Skeletal muscle cell (primary cell): Measurements from ENCODE around the gene CACNG1.

Experiments
- DNase-seq: peaks from one replicate; pipeline ENCODE4 v3.0.0-alpha.2; 2010; ENCODE audit warnings: low read depth
- H3K4me3 ChIP-seq: 2 replicates; pipeline ENCODE4 v1.5.1; 2011; ENCODE audit warnings: low read depth, mild to moderate bottlenecking, control low read depth, low read length, moderate library complexity

The CACNG1 gene, protein sequence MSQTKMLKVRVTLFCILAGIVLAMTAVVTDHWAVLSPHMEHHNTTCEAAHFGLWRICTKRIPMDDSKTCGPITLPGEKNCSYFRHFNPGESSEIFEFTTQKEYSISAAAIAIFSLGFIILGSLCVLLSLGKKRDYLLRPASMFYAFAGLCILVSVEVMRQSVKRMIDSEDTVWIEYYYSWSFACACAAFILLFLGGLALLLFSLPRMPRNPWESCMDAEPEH

DNA sequence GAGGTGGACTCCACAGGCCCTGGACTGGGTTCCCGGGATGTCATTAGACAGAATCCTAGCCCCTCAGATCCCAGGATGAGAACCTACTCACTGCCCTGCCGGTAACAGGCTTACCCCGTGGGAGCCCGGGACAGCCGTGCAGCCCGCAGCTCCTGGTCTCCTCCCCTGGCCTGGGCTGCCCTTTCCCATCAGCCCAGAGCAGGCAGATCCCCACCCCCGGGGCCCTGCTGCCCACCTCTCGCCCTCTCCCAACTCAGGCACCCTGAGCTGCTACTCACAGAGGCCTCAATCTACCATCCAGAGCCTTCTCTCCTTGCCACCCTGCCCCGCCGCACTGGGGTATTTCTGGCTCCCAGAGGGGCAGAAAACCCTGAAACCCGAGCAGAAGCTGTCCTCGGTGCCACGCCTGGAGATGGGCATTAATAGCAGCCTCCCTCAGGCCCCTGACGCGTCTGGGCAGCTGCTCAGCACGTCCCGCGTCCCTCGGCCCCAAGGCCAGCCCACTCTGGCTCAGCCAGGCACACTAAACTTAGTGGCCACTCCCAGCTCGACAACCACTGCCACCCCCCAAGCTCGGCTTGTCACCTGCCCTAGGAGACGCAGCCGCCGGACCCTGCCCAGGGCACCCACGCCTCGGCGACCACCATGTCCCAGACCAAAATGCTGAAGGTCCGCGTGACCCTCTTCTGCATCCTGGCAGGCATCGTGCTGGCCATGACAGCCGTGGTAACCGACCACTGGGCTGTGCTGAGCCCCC lies at the start of gene CACNG1:
Gene CACNG1 (plus strand): TSS at position 539 of the 757 bp plus-strand sequence. CDS start 107 bp downstream, at position 646.
- no peak for DNase-seq
- H3K4me3 ChIP-seq, result no peak within 1 kb of the TSS

- H3K4me3 ChIP-seq, result no peak overlapping the region
- no peak for DNase-seq
Measured at GRCh38 chr17:66994930-66995535, 49.3 kb upstream of the CACNG1 start.

DNA sequence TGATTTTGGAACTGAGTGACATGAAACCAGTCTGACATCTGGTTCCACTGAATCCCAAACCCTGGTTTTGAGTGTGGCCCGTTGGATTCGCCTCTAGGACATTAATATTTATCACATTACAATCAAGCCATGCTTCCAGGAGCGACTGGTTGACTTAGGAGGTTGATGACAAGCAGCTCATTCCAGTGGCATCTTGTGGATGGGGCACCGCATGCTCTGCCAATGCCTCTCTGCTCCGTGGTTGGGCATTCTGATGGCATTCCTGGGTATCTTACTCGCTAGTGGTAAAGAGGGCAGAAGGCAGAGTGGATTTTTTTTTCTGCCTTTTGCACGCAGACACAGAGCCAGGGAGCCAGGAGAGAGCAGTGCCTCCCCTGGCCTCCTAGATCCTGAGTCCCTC lies 48.4 kb upstream of the CACNG1 start:
- no peak for DNase-seq
- no peak overlapping the region for H3K4me3 ChIP-seq

DNA sequence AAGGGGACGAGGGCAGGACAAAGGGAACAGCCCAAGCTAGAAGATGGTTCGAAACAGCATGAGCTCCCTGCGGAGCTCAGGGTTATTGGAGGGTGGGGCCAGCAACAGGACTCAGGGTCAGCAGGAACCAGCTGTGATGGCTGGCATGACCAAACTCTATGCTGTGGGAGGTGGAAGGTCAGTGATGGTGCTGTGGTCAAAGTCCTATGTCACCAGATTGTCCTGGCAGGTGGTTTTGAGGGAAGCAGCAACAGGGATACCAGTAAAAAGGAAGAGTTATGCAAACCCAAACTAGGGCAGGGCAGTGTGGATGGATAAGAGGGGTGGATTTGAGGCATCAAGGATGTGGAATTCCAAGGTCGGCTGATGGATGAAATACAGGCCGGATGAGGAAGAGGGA lies 47.4 kb upstream of the CACNG1 start:
- DNase-seq, result no peak
- no peak overlapping the region for H3K4me3 ChIP-seq

DNA sequence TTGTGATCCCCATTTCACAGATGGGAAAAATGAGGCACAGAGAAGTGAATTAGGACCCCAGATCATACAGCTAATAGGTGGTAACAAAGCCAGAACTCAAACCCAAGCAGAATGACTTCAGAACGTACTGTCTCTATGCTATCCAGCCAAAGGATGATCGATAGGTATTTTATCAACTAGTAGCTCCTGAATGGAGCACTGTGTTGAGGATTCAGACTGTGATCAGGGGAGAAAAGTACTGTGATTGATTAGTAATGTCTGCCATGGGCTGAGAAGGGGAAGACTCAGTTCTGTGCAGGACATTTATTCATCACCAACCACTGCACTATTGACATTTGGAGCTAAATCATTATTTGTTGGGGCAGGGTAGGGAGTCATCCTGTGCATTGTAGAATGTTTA lies 41.1 kb upstream of the CACNG1 start:
- no peak overlapping the region for H3K4me3 ChIP-seq
- DNase-seq, result no peak

DNA sequence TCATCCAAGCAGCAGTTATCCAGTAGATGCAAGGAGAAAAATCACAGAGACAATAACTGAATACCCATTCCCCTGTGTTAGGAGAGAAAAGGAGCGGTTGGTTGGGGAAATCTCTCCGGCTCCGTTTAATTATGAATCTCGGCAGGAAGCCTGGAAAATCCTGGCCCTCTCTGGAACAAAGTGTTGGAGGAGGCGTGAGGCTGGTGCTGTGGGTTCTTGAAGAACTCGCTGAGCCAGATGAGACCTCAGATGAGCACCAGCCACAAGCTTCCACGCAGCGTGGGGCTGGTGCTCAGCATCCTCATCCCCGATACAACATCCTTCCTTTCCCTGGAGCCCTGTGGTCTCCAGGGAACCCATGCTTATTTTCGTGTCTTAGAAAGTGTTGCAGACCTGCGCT lies 40.2 kb upstream of the CACNG1 start:
- DNase-seq, result no peak
- no peak overlapping the region for H3K4me3 ChIP-seq

- no peak for DNase-seq
- H3K4me3 ChIP-seq, result no peak overlapping the region
Measured at GRCh38 chr17:67007266-67007665, 37.1 kb upstream of the CACNG1 start.

DNA sequence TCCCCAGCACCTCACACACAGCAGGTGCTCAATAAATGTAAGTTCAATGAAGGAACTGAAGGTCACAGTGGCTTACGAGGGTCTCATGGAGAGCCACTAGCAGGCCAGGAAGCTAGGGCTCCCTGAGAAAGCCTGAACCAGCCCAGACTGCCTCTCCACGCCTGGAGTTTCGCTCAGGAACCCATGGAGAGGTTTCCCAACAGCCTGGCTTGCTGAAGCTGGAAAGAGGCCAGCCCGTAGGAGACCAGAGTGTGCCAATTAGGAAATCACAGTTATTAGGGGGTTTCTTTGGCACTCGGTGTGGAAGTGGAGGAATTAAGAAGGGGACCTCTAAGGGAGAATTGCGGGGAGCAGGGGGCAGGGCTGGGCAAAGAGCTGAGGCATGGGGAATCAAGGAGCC lies 36.3 kb upstream of the CACNG1 start:
- no peak overlapping the region for H3K4me3 ChIP-seq

GRCh38 chr17:67011527-67012175 lies 32.7 kb upstream of the CACNG1 start:
- DNase-seq, result no peak
- no peak overlapping the region for H3K4me3 ChIP-seq

More for the DNA sequence above, 36.3 kb upstream of the CACNG1 start:
- no peak for DNase-seq

- no peak for DNase-seq
- H3K4me3 ChIP-seq, result no peak overlapping the region
Measured at GRCh38 chr17:67013891-67014290, 30.5 kb upstream of the CACNG1 start.

DNA sequence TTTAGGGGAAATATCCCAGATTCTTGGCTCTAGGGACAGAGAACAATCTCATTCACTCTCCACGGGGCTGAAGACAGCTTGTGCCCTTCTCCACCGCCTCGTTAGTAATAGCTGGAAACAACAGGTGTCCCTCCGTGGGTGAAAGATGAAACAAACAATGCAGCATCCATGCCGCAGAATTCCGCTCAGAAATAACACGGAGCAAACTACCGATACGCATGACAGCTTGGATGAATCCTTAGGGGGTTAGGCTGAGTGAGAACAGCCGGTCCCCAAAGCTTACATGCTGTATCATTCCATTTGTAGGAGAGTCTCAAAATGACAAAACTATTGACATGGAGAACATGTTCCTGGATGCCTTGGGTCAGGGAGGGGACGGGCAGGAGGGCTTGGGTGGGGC lies 29.4 kb upstream of the CACNG1 start:
- no peak overlapping the region for H3K4me3 ChIP-seq
- DNase-seq, result no peak

GRCh38 chr17:67016039-67016762 lies 28.2 kb upstream of the CACNG1 start:
- H3K4me3 ChIP-seq, result no peak overlapping the region
- no peak for DNase-seq

- no peak overlapping the region for H3K4me3 ChIP-seq
- no peak for DNase-seq
Measured at GRCh38 chr17:67017910-67018309, 26.4 kb upstream of the CACNG1 start.

DNA sequence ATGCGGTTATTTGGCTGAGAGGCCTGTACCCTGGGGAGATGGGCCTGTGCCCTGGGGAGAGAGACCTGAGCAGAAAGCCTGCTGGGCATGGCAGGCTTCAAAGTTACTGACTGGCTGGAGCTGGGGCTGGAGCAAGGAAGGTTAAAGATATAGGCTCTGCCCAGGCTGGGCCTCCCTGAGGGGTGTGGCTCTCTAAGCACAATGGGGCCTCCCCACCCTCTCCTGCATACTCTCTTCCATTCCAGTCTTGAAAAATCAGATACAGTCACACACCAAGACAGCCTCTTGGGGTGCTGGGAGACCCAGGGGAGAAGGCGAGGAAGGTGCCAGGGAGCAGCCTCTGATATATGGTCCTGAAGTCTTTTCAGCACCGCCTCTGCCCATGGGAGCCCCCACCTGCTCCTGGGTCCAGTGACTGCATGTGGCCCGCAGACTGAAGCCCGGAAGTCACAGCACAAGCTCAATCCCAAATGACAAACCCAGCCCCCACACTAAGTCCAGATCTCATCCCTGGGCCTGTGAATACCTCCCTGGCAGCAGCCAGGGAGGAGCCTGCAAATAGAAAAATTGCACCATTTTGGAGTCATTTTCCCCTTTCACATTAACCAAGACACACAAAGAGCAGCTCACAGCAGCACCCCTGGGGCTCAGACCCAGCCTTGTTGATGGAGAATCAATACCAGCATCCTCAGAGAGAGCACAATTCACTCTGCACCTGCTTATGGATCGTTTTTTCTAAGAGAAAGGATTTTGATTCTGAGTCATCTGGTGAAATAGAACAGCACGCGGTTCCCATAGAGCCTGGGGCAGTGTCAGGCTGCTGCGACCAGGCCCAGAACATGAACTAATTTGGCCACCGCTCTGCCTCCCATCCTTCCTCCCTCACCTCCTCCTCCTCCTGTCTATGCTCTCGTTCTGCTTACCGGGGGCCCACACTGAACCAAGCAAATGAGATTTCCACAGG lies 25.6 kb upstream of the CACNG1 start:
- H3K4me3 ChIP-seq, result no peak overlapping the region
- no peak for DNase-seq

DNA sequence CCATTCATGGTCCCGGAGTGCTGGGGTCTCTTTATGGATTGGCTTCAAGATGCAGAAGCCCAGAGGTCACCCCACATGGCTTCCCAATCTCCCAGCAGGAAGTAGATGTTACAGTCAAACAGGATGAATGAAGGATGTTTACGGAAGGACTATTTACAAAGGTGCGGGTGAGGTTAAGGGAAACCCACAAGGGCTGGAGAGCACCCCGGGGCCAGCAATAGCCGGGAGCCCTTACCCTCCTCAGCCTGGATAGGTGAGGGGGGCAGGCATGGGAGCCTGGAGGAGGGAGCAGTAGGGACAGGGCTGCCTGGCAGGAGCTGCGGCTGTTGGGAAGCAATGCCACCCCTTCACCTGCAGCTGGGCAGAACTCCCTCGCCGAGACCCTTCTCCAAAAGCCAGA lies 24.5 kb upstream of the CACNG1 start:
- no peak overlapping the region for H3K4me3 ChIP-seq
- DNase-seq, result no peak

DNA sequence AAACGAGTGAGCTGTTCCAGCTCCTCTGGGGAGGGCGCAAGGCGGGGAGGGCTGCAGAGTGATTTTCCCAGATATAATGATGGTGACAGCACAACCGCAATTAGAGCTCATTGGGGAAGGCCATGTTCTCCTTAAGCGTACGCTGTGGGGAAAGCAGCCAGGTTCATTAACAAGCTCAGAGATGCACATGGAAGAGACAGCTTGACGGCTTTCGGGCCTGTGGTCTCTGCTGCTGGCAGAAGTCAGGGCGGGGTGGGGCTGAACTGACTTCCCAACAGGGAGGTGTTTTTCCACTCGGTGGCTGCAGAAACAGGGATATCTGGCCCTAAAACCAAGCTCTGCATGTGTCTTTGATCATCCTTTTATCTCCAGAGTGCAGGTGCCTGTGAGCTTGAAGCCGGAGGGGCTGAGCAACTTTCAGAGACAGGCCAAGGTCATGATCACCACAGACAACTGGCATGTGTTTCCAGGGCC lies 24.0 kb upstream of the CACNG1 start:
- DNase-seq, result no peak
- H3K4me3 ChIP-seq, result no peak overlapping the region

DNA sequence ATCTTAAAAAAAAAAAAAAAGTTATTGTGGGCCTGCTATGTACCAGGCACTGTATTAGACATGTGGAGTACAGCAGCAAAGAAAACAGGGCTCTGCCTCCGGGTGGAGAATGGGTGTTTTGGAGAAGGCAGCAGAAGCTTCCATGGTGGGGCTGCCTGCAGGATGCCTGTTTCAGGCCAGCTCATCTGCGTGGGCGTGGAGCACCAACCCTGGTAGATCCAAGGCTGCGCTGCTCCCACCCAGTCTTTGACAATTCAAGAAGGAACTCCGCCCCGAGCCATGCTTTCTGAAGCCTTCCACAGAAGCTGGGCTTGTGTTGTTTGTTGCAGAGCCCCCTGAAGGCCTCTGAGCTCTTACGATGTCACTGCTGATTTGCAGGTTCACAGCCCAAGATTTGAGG lies 23.2 kb upstream of the CACNG1 start:
- H3K4me3 ChIP-seq, result no peak overlapping the region
- no peak for DNase-seq

- H3K4me3 ChIP-seq, result no peak overlapping the region
- DNase-seq, result no peak
Measured at GRCh38 chr17:67021743-67022450, 22.5 kb upstream of the CACNG1 start.
